NT2/D1 (cell line): Measurements from ENCODE around the gene ABHD18.
"Not testable (repeated sequence)": the region's sequence is repeated elsewhere in the genome, so short reads cannot be mapped to it uniquely, and the experiment has no call there.

Experiments
- YY1 ChIP-seq: IDR thresholded peaks from 2 replicates; pipeline ENCODE4 v1.6.1; 2011; ENCODE audit not compliant: insufficient read length, insufficient read depth
- ZNF274 ChIP-seq: IDR thresholded peaks from 2 replicates; pipeline ENCODE4 v1.6.1; 2011; ENCODE audit warnings: mild to moderate bottlenecking, low read depth, low read length

- TF ChIP-seq YY1, ZNF274: not testable (repeated sequence)
Observed at GRCh38 chr4:128051229-128051628, 86.0 kb downstream of the ABHD18 start.
